Activated CD4-positive, alpha-beta memory T cell treated with anti-CD3 and anti-CD28 coated beads, Interleukin-2, amount 10 ng/mL, durations not matched to agents 7 days and 5 days (primary cell): ENCODE results near the gene BEGAIN. TPM values are rescaled to one million over a fixed set of nuclear protein-coding genes. Genes with fewer than 3 reads are reported as not detected.

Source experiments
- CTCF ChIA-PET: fragments of 350-600 bp; sonication (Branson Sonifier 250); formaldehyde crosslinking; loops from one replicate; lab custom pipeline; 2021; ENCODE audit warnings: antibody characterized with exemption, inconsistent platforms; lab: Charles Lee
- POLR2A ChIA-PET: fragments of 350-600 bp; sonication (Branson Sonifier 250); formaldehyde crosslinking; loops from one replicate; lab custom pipeline; 2021; ENCODE audit warnings: antibody characterized with exemption; lab: Charles Lee
- DNase-seq: peaks from one replicate; pipeline ENCODE4 v3.0.0-alpha.2; 2020
- H3K27ac Mint-ChIP-seq: one replicate; pipeline ENCODE4 v1.8.0; 2021; ENCODE audit warnings: mild to moderate bottlenecking, mixed read lengths
- H3K27me3 Mint-ChIP-seq: one replicate; pipeline ENCODE4 v1.8.0; 2021; ENCODE audit warnings: mixed read lengths
- H3K36me3 Mint-ChIP-seq: one replicate; pipeline ENCODE4 v1.8.0; 2021; ENCODE audit warnings: low read depth, mixed read lengths
- H3K4me1 Mint-ChIP-seq: one replicate; pipeline ENCODE4 v1.8.0; 2021; ENCODE audit warnings: mixed read lengths
- H3K4me3 Mint-ChIP-seq: one replicate; pipeline ENCODE4 v1.8.0; 2021; ENCODE audit warnings: mild to moderate bottlenecking, mixed read lengths
- H3K9me3 Mint-ChIP-seq: one replicate; pipeline ENCODE4 v1.8.0; 2021; ENCODE audit warnings: mixed read lengths
- total RNA-seq, 2 experiments: library from RNA; stranded (reverse); gene quantifications; one replicate each; pipeline ENCODE4 v1.2.3, GENCODE V29; 2021

Gene BEGAIN
- total RNA-seq, 2 experiments from 2014 or later: 2.7 to 3.1 TPM

GRCh38 chr14:100580316-100581227 is 6.6 kb downstream of the BEGAIN start:
- Mint-ChIP-seq H3K9me3 (no peaks in the 10 kb centered on the region), H3K36me3 (no peaks in the 10 kb centered on the region), H3K4me1 (no peaks in the 10 kb centered on the region), H3K27ac (no peak overlapping the region), H3K27me3 (no peaks in the 10 kb centered on the region), H3K4me3 (no peak overlapping the region)
- DNase-seq: no peak
- CTCF ChIA-PET: interaction anchor here (1.7 kb wide), 1 partner anchor 65 kb away, joined by 4 read pairs; no protein-coding TSS in a partner anchor
- POLR2A ChIA-PET: no interaction called here

- no peak for DNase-seq
- Mint-ChIP-seq H3K27me3 (no peaks in the 10 kb centered on the region), H3K4me1 (no peaks in the 10 kb centered on the region), H3K9me3 (no peaks in the 10 kb centered on the region), H3K4me3 (no peak overlapping the region), H3K36me3 (no peaks in the 10 kb centered on the region), H3K27ac (no peak overlapping the region)
- ChIA-PET POLR2A (interaction anchor here (0.7 kb wide), 1 partner anchor 48 kb away, joined by 3 read pairs; no protein-coding TSS in a partner anchor), CTCF (no interaction called here)
Observed at GRCh38 chr14:100578552-100578951, 8.7 kb downstream of the BEGAIN start.

GRCh38 chr14:100577986-100578431 is 9.2 kb downstream of the BEGAIN start:
- ChIA-PET POLR2A (no interaction called here), CTCF (no interaction called here)
- Mint-ChIP-seq H3K4me3 (no peak overlapping the region), H3K27me3 (no peaks in the 10 kb centered on the region), H3K36me3 (no peaks in the 10 kb centered on the region), H3K27ac (no peak overlapping the region), H3K4me1 (no peaks in the 10 kb centered on the region), H3K9me3 (no peaks in the 10 kb centered on the region)
- no peak for DNase-seq

- H3K27me3 Mint-ChIP-seq: peaks cover 5% of the 10 kb centered on the region
- H3K27ac Mint-ChIP-seq: no peak overlapping the region
- POLR2A ChIA-PET: interaction anchor here (0.6 kb wide), 1 partner anchor 275 kb away, joined by 3 read pairs; no protein-coding TSS in a partner anchor
- H3K4me1 Mint-ChIP-seq: peaks cover 3% of the 10 kb centered on the region
- no peak for DNase-seq
- H3K36me3 Mint-ChIP-seq: no peaks in the 10 kb centered on the region
- CTCF ChIA-PET: no interaction called here
- no peak overlapping the region for H3K4me3 Mint-ChIP-seq
- no peaks in the 10 kb centered on the region for H3K9me3 Mint-ChIP-seq
Observed at GRCh38 chr14:100577321-100577985, 9.8 kb downstream of the BEGAIN start.

GRCh38 chr14:100576091-100577085 is 10.8 kb downstream of the BEGAIN start:
- H3K36me3 Mint-ChIP-seq: no peaks in the 10 kb centered on the region
- ChIA-PET CTCF (interaction anchor here (0.9 kb wide), 1 partner anchor 77 kb away, joined by 3 read pairs; no protein-coding TSS in a partner anchor), POLR2A (no interaction called here)
- peaks cover 10% of the 10 kb centered on the region for H3K27me3 Mint-ChIP-seq
- H3K9me3 Mint-ChIP-seq: no peaks in the 10 kb centered on the region
- H3K27ac Mint-ChIP-seq: no peak overlapping the region
- H3K4me3 Mint-ChIP-seq: no peak overlapping the region
- DNase-seq: no peak
- peaks cover 3% of the 10 kb centered on the region for H3K4me1 Mint-ChIP-seq

- Mint-ChIP-seq H3K27me3 (peaks cover 13% of the 10 kb centered on the region), H3K27ac (no peak overlapping the region), H3K9me3 (no peaks in the 10 kb centered on the region), H3K4me3 (no peak overlapping the region), H3K4me1 (peaks cover 3% of the 10 kb centered on the region), H3K36me3 (no peaks in the 10 kb centered on the region)
- CTCF ChIA-PET: interaction anchor here (0.9 kb wide), 1 partner anchor 78 kb away, joined by 3 read pairs; no protein-coding TSS in a partner anchor
- POLR2A ChIA-PET: no interaction called here
- DNase-seq: no peak
Observed at GRCh38 chr14:100575266-100575995, 11.8 kb downstream of the BEGAIN start.

- Mint-ChIP-seq H3K4me3 (no peak overlapping the region), H3K36me3 (no peaks in the 10 kb centered on the region), H3K27ac (no peak overlapping the region), H3K4me1 (peaks cover 3% of the 10 kb centered on the region), H3K27me3 (peaks cover 17% of the 10 kb centered on the region), H3K9me3 (no peaks in the 10 kb centered on the region)
- CTCF ChIA-PET: no interaction called here
- POLR2A ChIA-PET: no interaction called here
- DNase-seq: no peak
Observed at GRCh38 chr14:100574642-100575031, 12.6 kb downstream of the BEGAIN start.

GRCh38 chr14:100573757-100574641 is 13.2 kb downstream of the BEGAIN start:
- no peaks in the 10 kb centered on the region for H3K9me3 Mint-ChIP-seq
- POLR2A ChIA-PET: no interaction called here
- no peaks in the 10 kb centered on the region for H3K36me3 Mint-ChIP-seq

GRCh38 chr14:100573002-100573756 is 14.0 kb downstream of the BEGAIN start:
- Mint-ChIP-seq H3K4me1 (peaks cover 5% of the 10 kb centered on the region), H3K4me3 (no peak overlapping the region), H3K36me3 (no peaks in the 10 kb centered on the region), H3K9me3 (no peaks in the 10 kb centered on the region), H3K27ac (no peak overlapping the region), H3K27me3 (peaks cover 23% of the 10 kb centered on the region)
- DNase-seq: no peak
- POLR2A ChIA-PET: interaction anchor here (1.2 kb wide), 1 partner anchor 27 kb away, joined by 3 read pairs; no protein-coding TSS in a partner anchor
- CTCF ChIA-PET: no interaction called here

More at GRCh38 chr14:100573757-100574641, 13.2 kb downstream of the BEGAIN start:
- Mint-ChIP-seq H3K4me3 (no peak overlapping the region), H3K27ac (no peak overlapping the region), H3K4me1 (peaks cover 5% of the 10 kb centered on the region), H3K27me3 (peaks cover 23% of the 10 kb centered on the region)
- no peak for DNase-seq
- CTCF ChIA-PET: no interaction called here

- peaks cover 23% of the 10 kb centered on the region for H3K27me3 Mint-ChIP-seq
- peaks cover 5% of the 10 kb centered on the region for H3K4me1 Mint-ChIP-seq
- H3K36me3 Mint-ChIP-seq: no peaks in the 10 kb centered on the region
- CTCF ChIA-PET: no interaction called here
- DNase-seq: no peak
- H3K27ac Mint-ChIP-seq: no peak overlapping the region
- no peak overlapping the region for H3K4me3 Mint-ChIP-seq
- no peaks in the 10 kb centered on the region for H3K9me3 Mint-ChIP-seq
- POLR2A ChIA-PET: interaction anchor here (1.2 kb wide), 1 partner anchor 27 kb away, joined by 3 read pairs; no protein-coding TSS in a partner anchor
Observed at GRCh38 chr14:100572543-100572942, 14.7 kb downstream of the BEGAIN start.
